Measurements from ENCODE around the gene CYP2R1.

The CYP2R1 gene, protein sequence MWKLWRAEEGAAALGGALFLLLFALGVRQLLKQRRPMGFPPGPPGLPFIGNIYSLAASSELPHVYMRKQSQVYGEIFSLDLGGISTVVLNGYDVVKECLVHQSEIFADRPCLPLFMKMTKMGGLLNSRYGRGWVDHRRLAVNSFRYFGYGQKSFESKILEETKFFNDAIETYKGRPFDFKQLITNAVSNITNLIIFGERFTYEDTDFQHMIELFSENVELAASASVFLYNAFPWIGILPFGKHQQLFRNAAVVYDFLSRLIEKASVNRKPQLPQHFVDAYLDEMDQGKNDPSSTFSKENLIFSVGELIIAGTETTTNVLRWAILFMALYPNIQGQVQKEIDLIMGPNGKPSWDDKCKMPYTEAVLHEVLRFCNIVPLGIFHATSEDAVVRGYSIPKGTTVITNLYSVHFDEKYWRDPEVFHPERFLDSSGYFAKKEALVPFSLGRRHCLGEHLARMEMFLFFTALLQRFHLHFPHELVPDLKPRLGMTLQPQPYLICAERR

DNA sequence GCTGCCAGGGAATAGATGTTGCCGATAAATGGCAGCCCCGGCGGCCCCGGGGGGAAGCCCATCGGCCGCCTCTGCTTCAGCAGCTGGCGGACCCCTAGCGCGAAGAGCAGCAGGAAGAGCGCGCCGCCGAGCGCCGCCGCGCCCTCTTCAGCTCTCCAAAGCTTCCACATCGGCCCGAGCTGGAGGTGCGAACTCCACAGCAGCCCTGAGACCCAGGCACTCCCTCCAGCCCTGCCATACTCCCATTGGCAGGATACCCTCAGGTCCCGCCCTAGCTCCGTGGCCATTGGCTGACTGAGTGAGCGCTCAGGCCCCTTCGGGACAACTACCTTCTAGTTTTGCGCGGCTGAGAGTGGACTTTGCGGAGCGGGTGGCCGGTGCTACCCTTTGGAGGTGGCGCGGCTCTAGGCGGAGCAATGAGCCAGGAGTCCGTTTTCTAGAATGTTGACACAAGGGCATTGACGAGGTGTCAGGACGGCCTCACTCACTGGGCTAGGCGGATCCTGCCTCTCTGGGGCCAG, at the start of gene CYP2R1:
Gene CYP2R1 (minus strand): TSS at position 196 of the 521 bp plus-strand sequence. CDS start 26 bp downstream, at position 170.
- TF ChIP-seq ZFX (IDR thresholded peaks at IDR 0.05; ENCODE audit: borderline replicate concordance) = no peak
- TF ChIP-seq, protein P1, sequence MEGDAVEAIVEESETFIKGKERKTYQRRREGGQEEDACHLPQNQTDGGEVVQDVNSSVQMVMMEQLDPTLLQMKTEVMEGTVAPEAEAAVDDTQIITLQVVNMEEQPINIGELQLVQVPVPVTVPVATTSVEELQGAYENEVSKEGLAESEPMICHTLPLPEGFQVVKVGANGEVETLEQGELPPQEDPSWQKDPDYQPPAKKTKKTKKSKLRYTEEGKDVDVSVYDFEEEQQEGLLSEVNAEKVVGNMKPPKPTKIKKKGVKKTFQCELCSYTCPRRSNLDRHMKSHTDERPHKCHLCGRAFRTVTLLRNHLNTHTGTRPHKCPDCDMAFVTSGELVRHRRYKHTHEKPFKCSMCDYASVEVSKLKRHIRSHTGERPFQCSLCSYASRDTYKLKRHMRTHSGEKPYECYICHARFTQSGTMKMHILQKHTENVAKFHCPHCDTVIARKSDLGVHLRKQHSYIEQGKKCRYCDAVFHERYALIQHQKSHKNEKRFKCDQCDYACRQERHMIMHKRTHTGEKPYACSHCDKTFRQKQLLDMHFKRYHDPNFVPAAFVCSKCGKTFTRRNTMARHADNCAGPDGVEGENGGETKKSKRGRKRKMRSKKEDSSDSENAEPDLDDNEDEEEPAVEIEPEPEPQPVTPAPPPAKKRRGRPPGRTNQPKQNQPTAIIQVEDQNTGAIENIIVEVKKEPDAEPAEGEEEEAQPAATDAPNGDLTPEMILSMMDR (IDR thresholded peaks at IDR 0.05) = peak; percentile 36
- peak within 1 kb of the TSS; percentile 88 for H3K27ac ChIP-seq

DNA sequence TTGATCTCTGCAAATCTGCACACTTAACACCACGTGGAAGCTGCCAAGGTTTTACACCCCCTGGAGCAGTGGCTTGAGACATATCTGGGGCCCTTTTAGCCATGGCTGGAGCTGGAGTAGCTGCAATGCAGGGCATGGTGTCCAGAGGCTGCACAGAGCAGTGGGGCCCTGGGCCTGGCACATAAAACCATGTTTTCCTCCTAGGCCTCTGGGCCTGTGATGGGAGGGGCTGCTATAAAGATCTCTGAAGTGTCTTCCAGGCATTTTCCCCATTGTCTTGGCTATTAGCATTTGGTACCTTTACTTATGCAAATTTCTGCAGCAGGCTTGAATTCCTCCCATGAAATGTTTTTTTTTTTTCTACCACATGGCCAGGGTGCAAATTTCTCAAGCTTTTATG, 46.9 kb upstream of the CYP2R1 start:
- no peak overlapping the region for H3K27ac ChIP-seq
- TF ChIP-seq, protein P1 (IDR thresholded peaks at IDR 0.05) = no peak
- no peak for TF ChIP-seq ZFX (IDR thresholded peaks at IDR 0.05; ENCODE audit: borderline replicate concordance)

DNA sequence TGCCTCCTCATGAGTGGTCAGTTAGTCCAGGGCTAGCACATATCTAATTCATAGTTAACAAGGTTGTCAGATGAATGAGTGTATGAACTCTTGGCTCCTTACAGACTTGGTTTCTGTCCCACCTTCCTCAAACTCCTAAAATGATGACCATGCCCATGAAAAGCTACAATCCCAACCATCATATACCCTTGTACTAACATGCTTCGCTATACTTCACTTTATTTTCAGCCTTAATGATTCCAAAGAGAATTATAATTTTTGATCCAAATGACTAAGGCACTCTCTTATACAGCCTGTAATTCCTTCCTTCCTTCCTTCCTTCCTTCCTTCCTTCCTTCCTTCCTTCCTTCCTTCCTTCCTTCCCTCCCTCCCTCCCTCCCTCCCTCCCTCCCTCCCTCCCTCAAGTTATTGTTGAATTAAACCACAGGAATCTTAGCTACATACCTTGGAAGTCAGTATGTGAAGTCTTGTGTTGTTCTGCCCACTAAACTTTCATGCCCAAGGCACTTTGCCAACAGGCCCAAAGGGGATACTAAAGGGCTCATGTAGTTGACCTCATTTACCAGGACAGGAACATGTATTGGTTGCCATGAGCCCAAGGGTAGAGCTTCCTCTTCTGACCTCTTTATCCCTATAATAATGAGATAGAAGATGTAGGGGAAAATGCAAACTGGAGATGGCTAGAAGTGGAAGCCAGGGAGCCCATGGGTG, 42.8 kb upstream of the CYP2R1 start:
- TF ChIP-seq, protein P1 (IDR thresholded peaks at IDR 0.05) = no peak
- no peak for TF ChIP-seq ZFX (IDR thresholded peaks at IDR 0.05; ENCODE audit: borderline replicate concordance)

DNA sequence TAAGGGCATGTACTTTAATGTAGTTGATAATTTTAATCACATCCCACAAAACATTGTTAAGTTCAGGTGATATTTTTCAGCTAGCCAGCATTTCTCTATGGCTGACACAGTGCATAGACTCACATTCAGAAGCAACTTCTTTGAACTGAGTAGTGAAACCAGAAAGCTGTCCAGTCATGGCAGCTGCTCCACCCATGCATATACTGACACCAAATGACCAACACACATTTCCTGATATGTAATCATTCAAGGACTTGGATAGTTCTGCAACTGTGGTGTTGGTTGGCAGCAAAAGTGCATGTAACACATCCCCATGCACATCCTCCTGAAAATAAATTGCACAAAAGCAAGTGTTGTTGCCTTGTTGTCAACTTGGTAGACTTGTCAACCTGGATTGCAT, 40.4 kb upstream of the CYP2R1 start:
- no peak overlapping the region for H3K27ac ChIP-seq
- TF ChIP-seq, protein P1 (IDR thresholded peaks at IDR 0.05) = no peak
- TF ChIP-seq ZFX (IDR thresholded peaks at IDR 0.05; ENCODE audit: borderline replicate concordance) = no peak

More for the DNA sequence above, 42.8 kb upstream of the CYP2R1 start:
- no peak overlapping the region for H3K27ac ChIP-seq

DNA sequence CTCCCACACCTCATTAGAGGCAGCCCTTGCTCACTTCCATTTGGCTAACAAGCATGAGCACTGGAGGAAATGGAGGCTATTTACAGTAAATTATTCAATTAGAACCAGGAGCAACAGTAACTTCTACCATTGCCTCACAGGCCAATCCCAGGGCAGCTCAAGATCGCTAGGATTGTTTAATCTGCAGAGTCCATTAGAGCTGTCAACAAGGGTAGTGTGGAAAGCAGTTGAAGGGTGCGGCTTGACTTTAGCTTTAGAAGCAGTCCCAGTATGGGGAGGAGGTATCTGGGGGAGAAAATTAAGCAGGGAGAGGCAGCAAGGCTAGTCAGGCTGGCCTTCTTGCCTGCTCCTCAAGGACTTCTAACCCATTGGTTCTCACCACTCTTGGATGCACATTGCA, 38.3 kb upstream of the CYP2R1 start:
- no peak overlapping the region for H3K27ac ChIP-seq
- TF ChIP-seq, protein P1 (IDR thresholded peaks at IDR 0.05) = no peak
- TF ChIP-seq ZFX (IDR thresholded peaks at IDR 0.05; ENCODE audit: borderline replicate concordance) = no peak

DNA sequence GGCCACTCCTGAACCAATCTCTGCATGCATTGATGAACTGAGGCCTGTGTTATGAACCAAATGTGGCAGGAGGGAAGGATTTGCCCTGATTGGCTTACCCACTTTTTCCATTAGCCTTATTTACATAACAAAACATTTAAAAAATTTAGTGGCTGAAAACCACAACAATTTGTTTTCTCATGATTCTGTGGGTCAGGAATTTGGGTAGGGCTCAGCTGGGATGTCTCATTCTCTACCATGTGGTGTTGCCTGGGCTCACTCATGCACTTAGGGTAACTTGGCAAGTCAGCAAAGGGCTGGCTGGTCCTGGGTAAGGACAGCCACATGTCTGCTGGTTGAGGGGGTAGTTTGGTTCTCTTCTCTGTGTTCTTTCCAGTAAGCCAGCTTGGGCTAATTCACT, 35.1 kb upstream of the CYP2R1 start:
- TF ChIP-seq, protein P1 (IDR thresholded peaks at IDR 0.05) = no peak
- no peak for TF ChIP-seq ZFX (IDR thresholded peaks at IDR 0.05; ENCODE audit: borderline replicate concordance)

More for the DNA sequence above, 35.1 kb upstream of the CYP2R1 start:
- H3K27ac ChIP-seq = no peak overlapping the region
